Activated naive CD8-positive, alpha-beta T cell (primary cell): ENCODE results near the gene KRT2.

ENCODE experiments used
- H3K27ac Mint-ChIP-seq: one replicate; pipeline ENCODE4 v1.8.0; 2021; ENCODE audit warnings: mixed read lengths
- H3K27me3 Mint-ChIP-seq: one replicate; pipeline ENCODE4 v1.8.0; 2021; ENCODE audit warnings: mixed read lengths
- H3K36me3 Mint-ChIP-seq: one replicate; pipeline ENCODE4 v1.8.0; 2021; ENCODE audit warnings: mixed read lengths
- H3K4me1 Mint-ChIP-seq: one replicate; pipeline ENCODE4 v1.8.0; 2021; ENCODE audit warnings: low read depth, mixed read lengths
- H3K4me3 Mint-ChIP-seq: one replicate; pipeline ENCODE4 v1.8.0; 2021; ENCODE audit warnings: mild to moderate bottlenecking, mixed read lengths
- H3K9me3 Mint-ChIP-seq: one replicate; pipeline ENCODE4 v1.8.0; 2021; ENCODE audit warnings: low read depth, mixed read lengths

The KRT2 gene

DNA sequence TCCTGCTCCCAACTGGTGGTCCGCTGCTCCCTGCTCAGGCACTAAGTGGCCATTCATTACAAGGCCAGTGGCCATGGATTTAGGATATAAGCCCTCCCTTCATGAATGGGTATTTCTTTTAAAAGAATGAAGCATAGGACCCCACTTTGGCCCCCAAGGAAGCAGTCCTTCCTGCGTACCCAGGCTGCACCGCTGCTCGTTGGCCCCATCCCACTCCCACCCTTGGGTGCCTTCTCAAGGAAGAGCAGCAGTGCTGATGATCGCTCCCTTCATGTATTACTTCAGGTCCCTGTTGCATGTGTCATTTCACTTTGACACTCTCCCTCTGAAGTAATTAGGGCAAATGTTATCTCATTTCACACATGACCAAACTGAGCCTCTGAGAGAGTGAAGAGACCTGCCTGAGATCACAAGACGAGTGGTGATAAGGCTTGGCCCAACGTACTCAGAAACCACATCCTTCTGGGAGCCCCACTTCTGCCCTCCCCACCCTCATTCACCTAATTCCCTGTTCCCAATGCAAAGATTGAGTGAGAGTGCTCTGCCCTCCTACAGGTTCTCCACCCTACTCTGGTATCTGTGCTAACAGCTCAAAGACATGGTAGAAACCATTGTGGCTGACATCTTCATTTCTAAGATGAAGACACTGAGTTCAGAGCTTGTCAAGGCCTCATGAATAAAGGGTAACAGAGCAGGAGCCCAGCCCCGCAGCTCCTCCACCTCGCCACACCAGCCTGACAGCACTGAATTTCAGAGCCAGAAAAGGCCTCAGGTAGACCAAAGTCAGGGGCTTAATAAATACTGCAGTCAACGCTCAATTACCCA lies 10.3 kb upstream of the KRT2 start:
- no peak overlapping the region for H3K4me3 Mint-ChIP-seq
- peaks cover 11% of the 10 kb centered on the region for H3K4me1 Mint-ChIP-seq
- no peaks in the 10 kb centered on the region for H3K36me3 Mint-ChIP-seq
- H3K27me3 Mint-ChIP-seq = no peaks in the 10 kb centered on the region
- no peaks in the 10 kb centered on the region for H3K9me3 Mint-ChIP-seq
- H3K27ac Mint-ChIP-seq = no peak overlapping the region

DNA sequence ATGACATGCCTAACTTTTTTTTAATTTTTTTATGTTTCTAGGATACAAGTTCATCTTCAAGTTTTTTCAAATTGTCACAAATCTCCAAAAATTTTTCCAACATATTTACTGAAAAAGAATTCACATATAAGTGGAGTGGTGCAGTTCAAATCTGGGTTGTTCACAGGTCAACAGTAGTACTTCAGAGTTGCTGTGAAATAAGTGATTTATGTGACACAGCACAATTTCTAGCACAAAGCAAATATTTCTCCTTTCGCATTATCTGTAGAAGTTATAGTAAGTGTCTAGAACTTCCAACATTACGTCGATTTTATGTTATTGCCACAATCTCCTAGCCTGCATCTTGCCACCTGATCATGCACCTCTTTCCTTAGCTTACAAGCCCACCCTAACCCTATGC lies 9.7 kb upstream of the KRT2 start:
- H3K36me3 Mint-ChIP-seq = no peaks in the 10 kb centered on the region
- no peak overlapping the region for H3K4me3 Mint-ChIP-seq
- H3K9me3 Mint-ChIP-seq = no peaks in the 10 kb centered on the region
- H3K27me3 Mint-ChIP-seq = no peaks in the 10 kb centered on the region
- H3K4me1 Mint-ChIP-seq = peaks cover 11% of the 10 kb centered on the region
- no peak overlapping the region for H3K27ac Mint-ChIP-seq

DNA sequence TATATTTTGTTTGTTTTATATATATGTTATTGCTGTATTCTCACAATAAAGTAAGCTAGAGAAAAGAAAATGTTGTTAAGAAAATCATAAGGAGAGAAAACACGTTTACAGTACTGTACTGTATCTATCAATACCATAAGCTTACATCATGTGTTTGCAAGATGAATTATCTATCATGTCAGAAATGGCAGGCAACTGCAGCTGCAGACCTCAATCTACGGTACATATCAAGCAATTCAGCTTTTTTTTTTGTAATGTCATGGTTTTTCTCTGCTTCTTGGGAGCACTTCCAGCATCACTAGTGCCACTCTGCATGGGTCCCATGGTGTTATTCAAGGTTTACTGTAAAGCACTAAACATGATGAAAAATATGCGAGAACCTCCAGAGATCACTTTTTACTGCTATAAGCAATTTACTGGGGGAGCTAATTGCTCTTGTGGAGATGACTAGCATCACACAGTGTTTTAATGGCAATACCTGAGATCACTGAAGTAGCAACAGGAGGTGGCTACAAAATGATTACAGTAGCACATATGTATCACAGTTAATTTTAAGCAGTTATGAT lies 9.0 kb upstream of the KRT2 start:
- H3K4me3 Mint-ChIP-seq = no peak overlapping the region
- H3K27me3 Mint-ChIP-seq = no peaks in the 10 kb centered on the region
- no peaks in the 10 kb centered on the region for H3K36me3 Mint-ChIP-seq
- H3K27ac Mint-ChIP-seq = no peak overlapping the region
- H3K4me1 Mint-ChIP-seq = peaks cover 17% of the 10 kb centered on the region
- no peaks in the 10 kb centered on the region for H3K9me3 Mint-ChIP-seq

DNA sequence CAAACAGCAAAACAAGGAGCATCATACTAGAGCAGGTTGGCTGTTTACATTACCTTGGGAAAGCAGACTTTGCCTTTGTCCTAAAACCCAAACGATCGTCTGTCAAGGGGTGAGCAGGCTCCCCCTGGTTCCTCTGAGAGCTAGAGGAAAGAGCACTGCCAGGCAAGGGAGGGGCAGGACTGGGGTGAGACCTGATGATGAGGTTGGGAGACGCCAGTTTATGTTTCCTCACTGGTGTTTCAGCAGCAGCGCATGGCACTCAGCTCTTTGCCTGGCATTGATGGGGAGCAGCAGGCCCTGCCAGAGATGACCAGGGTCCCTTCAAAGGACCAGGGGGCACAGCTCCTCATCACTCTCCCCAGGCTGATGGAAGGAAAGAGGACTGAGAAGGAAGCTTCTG lies 7.9 kb upstream of the KRT2 start:
- Mint-ChIP-seq H3K9me3 (no peaks in the 10 kb centered on the region), H3K27ac (no peak overlapping the region), H3K4me1 (peaks cover 18% of the 10 kb centered on the region), H3K4me3 (no peak overlapping the region), H3K27me3 (no peaks in the 10 kb centered on the region), H3K36me3 (no peaks in the 10 kb centered on the region)

DNA sequence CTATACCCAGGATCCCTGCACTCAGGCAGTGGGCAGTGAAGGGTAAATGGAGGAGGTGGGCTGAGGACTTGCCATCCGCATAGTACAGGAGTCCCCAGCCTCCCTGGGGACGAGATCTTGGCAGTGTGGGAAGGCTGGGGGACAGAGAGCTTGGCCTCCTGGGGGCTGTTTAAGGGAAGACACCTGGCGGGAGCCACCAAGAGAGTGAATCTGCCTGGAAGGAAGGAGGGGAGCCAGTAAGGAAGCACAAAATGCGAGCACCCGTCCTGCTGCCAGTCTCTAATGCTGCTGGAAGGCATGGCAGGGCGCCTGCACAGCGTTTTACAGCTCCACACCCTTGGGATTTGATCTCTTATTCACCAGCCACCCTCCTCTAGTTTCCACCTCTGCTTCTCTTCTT lies 7.4 kb upstream of the KRT2 start:
- H3K9me3 Mint-ChIP-seq = no peaks in the 10 kb centered on the region
- no peak overlapping the region for H3K4me3 Mint-ChIP-seq
- no peaks in the 10 kb centered on the region for H3K27me3 Mint-ChIP-seq
- no peak overlapping the region for H3K27ac Mint-ChIP-seq
- H3K36me3 Mint-ChIP-seq = no peaks in the 10 kb centered on the region
- H3K4me1 Mint-ChIP-seq = peaks cover 22% of the 10 kb centered on the region

DNA sequence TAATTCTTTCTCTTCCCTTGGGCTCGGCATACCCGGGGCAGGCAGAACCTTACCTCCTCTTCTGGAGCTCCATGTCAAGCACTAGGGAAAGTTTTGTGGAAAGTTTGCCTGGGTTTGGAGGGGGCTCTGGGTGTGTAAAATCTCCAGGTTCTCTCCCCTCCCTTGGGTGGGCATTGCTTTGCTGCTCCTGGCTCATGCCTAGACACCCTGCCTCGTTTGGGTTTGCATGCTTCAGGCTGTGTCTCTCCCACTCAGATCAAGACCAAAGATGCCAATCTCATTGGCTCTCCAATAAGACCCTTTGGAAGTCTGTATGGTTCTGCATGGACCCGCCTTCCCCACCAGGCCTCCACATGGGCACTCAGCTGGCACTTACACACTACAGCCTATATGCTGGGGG lies 6.2 kb upstream of the KRT2 start:
- no peak overlapping the region for H3K27ac Mint-ChIP-seq
- H3K9me3 Mint-ChIP-seq = no peaks in the 10 kb centered on the region
- no peaks in the 10 kb centered on the region for H3K27me3 Mint-ChIP-seq
- H3K4me1 Mint-ChIP-seq = peaks cover 23% of the 10 kb centered on the region
- H3K36me3 Mint-ChIP-seq = peaks cover 3% of the 10 kb centered on the region
- H3K4me3 Mint-ChIP-seq = no peak overlapping the region

DNA sequence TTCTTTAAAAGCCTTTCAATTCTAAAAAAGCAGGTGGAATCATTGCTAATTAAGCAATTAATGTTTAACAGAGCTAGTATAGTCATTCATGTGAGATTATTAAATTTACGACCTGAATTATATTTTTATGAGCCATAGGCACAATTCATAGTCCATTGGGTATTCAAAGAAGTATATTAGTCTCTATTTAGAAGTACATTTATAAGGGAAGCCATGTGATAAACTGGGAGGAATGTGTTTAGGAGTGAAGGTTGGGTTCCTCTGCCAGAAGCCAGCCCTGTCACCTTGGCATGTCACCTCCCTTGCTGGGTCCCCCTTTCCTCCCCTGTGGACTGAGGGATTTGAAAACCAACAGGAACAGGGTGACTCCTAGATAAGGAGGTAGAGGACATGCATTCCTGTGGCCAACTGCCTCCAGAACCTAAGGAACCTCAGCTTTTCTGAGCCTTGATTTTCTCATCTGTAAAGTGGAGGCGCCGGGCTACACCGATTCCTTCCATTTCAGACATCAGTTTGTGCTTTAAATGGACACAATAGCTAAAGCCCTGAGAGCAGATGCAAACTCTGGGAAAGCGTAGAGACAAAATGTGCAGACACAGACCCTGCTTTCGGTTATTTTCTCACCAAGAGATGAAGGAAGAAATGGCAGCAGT lies 5.4 kb upstream of the KRT2 start:
- Mint-ChIP-seq H3K9me3 (no peaks in the 10 kb centered on the region), H3K4me1 (peaks cover 22% of the 10 kb centered on the region), H3K27me3 (no peaks in the 10 kb centered on the region), H3K36me3 (peaks cover 3% of the 10 kb centered on the region), H3K27ac (no peak overlapping the region), H3K4me3 (no peak overlapping the region)

DNA sequence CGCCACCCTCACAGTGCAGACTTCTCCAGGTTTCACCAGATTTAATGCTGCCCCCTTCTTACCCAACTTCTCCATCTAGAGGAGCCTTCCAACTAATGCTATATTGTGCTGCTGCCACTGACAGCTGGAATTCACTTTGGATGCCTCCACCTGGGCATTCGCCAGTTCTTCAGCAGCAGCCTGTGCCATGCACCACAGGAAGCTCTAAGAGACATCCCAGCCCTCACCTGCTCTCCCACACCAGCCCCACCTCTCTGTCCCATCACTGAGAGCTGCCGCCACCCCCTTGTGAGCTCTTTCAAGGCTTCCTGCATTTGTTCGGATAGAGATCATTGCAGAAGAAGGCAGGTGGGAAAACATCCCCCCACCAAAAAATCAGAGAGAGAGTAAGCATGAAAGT lies 4.6 kb upstream of the KRT2 start:
- Mint-ChIP-seq H3K36me3 (peaks cover 3% of the 10 kb centered on the region), H3K27me3 (no peaks in the 10 kb centered on the region), H3K4me1 (peaks cover 17% of the 10 kb centered on the region), H3K9me3 (no peaks in the 10 kb centered on the region), H3K4me3 (no peak overlapping the region), H3K27ac (no peak overlapping the region)

DNA sequence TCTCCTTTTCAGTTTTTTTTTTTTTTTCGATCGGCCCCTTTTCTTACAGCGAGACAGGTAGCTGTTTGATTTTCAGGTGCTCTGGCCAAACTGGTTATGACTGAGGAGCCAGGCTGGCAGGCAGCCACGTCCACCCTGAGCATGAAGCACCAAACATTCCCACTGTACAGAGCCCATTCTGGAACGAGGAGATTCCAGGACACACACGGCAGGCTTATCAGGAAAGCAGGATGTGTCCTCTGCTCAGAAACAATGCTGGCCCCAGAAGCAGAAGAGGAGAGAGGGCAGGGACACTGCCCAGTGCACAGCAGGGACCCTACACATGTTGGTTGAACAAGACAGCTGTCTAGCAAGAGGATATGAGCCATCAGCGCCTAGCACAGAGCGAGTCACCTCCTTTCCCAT lies 3.7 kb upstream of the KRT2 start:
- peaks cover 3% of the 10 kb centered on the region for H3K36me3 Mint-ChIP-seq
- peaks cover 17% of the 10 kb centered on the region for H3K4me1 Mint-ChIP-seq
- no peak overlapping the region for H3K4me3 Mint-ChIP-seq
- no peaks in the 10 kb centered on the region for H3K27me3 Mint-ChIP-seq
- H3K27ac Mint-ChIP-seq = no peak overlapping the region
- H3K9me3 Mint-ChIP-seq = no peaks in the 10 kb centered on the region

DNA sequence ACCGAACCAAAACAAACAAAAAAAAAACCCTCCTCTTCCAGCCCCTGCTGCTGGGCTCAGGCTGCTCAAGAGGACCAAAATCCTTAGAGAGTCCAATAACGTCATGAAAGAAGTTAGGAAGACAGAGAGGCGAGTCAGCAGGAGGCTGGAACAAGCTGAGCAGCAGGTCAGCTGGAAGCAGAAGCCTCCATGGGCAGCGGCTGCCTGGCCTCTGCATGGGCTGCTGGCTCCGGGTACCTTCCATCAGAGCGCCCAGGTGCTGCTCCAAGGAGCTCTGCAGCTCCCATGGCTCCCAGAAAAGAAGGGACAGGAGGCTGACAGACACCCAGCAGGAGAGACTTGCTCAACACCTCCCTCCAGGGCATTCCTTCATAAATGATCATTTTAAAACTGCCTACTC lies 3.2 kb upstream of the KRT2 start:
- Mint-ChIP-seq H3K36me3 (peaks cover 3% of the 10 kb centered on the region), H3K9me3 (no peaks in the 10 kb centered on the region), H3K4me1 (peaks cover 18% of the 10 kb centered on the region), H3K4me3 (no peak overlapping the region), H3K27me3 (no peaks in the 10 kb centered on the region), H3K27ac (no peak overlapping the region)

DNA sequence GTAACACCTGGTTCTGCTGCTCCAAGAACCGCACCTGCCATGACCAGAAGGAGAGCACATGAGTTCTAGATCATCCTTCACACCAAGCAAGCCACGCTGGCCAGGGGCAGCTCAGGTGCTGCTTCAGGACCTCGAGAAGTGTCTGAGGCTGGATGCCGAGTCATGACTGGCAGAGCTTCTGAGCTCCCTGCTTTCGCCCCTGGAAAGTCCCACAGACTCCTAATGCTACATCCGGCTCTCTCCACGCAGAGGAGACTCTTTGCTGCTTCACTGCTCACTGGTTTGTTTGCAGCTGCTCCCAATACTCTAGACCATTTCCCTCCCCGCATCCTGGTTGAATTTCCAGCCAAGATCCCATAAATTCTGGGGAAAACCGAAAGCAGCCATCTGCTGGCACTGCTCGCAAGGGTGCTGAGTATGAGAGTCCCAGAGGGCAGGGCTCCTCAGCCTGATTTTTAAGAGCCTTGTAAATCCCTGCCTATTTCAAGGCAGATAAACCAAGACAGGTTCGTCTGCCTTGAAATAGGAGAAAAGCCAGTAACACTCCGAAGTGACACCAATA lies 1.4 kb downstream of the KRT2 start:
- H3K4me1 Mint-ChIP-seq = peaks cover 58% of the 10 kb centered on the region
- H3K36me3 Mint-ChIP-seq = peaks cover 3% of the 10 kb centered on the region
- H3K4me3 Mint-ChIP-seq = no peak overlapping the region
- no peaks in the 10 kb centered on the region for H3K27me3 Mint-ChIP-seq
- H3K9me3 Mint-ChIP-seq = no peaks in the 10 kb centered on the region
- no peak overlapping the region for H3K27ac Mint-ChIP-seq

DNA sequence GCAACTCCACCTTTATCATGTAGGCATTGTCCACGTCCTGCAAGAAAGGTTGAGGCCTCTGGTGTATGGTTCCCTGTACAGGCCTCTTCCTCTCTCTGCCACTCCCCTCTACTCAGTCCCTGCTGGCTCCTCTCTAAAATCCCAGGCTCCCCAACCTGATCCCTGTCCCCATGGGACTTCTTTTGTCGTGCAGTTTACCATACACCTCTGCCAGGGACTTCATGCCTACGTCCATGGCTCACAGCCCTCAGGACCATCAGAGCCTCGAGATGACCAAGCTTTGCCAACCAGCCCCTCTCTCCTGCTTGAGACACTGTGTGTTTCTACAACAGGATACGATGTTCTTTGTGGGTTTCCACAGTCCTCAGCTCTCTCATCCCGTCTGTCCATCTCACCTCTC lies 2.9 kb downstream of the KRT2 start:
- Mint-ChIP-seq H3K4me1 (peaks cover 66% of the 10 kb centered on the region), H3K4me3 (peak overlapping the region; percentile 21), H3K27ac (no peak overlapping the region), H3K36me3 (peaks cover 3% of the 10 kb centered on the region), H3K27me3 (no peaks in the 10 kb centered on the region), H3K9me3 (no peaks in the 10 kb centered on the region)

DNA sequence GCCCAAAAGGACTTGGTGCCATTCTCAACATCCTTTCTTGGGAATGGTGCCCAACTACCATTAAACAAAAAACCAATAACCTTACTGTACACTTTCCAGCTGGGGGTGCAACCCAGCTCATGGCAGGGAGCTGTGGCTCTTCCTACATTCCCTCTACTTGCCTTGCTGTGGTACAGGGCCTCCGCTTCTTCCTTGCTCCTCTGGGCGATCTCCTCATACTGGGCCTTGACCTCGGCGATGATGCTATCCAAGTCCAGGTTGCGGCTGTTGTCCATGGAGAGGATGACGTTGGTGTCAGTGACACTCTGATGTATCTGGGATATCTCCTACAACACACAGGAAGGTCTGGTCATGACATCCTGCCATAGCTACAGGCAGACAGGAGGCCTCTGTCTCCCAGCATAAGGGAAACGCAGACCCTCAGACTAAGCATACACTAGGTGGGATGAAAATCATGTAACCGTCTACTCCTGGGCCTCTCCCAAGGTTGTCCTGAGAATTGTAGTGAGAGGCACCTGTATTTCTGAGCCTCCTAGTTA lies 3.9 kb downstream of the KRT2 start:
- Mint-ChIP-seq H3K9me3 (no peaks in the 10 kb centered on the region), H3K27me3 (no peaks in the 10 kb centered on the region), H3K4me3 (no peak overlapping the region), H3K4me1 (peaks cover 75% of the 10 kb centered on the region), H3K36me3 (no peaks in the 10 kb centered on the region), H3K27ac (no peak overlapping the region)

DNA sequence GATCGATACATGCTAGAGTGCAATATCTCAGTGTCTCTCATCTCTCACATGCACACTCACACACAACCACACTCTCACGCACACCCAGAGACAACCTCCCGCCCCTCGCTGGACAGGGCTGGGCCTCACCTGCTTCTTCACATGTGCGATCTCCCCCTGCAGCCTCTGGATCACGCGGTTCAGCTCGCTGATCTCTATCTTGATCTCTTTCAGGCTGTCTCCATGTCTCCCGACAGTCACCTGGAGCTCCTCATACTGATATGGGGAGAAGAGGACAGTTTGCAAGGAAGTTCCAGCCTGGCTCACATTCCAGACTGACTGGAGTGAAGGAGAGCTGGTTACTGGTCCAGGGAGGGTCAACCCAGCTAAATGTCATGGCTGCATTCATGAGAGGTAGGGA lies 4.4 kb downstream of the KRT2 start:
- H3K4me1 Mint-ChIP-seq = peaks cover 78% of the 10 kb centered on the region
- H3K9me3 Mint-ChIP-seq = no peaks in the 10 kb centered on the region

DNA sequence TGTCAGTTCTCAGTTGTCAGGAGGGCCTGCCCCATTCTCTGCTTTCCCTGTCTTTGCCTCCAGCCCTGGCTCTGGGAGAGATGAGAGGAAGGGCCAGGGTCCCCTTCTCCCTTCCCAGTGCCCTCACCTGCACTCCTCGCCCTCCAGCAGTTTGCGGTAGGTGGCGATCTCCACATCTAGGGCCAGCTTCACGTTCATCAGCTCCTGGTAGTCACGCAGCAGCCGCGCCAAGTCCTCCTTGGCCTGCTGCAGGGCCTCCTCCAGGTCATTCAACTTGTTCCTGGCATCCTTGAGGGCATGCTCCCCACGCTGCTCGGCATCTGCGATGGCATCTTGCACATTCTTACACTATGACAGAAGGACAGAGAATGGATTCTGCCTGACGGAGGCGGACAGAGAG lies 5.4 kb downstream of the KRT2 start:
- H3K36me3 Mint-ChIP-seq = no peaks in the 10 kb centered on the region
- H3K27ac Mint-ChIP-seq = peak overlapping the region; percentile 95
- H3K4me3 Mint-ChIP-seq = peak overlapping the region; percentile 69

More for the DNA sequence above, 4.4 kb downstream of the KRT2 start:
- Mint-ChIP-seq H3K27me3 (no peaks in the 10 kb centered on the region), H3K27ac (no peak overlapping the region), H3K4me3 (no peak overlapping the region), H3K36me3 (no peaks in the 10 kb centered on the region)

More for the DNA sequence above, 5.4 kb downstream of the KRT2 start:
- Mint-ChIP-seq H3K27me3 (no peaks in the 10 kb centered on the region), H3K4me1 (peaks cover 87% of the 10 kb centered on the region), H3K9me3 (no peaks in the 10 kb centered on the region)
